ENCODE measurements around the gene TAF12.
"Not testable (repeated sequence)": the region's sequence is repeated elsewhere in the genome, so short reads cannot be mapped to it uniquely, and the experiment has no call there.

GRCh38 chr1:28691627-28692026, 48.8 kb upstream of the TAF12 start:
- TF ChIP-seq, protein P1, sequence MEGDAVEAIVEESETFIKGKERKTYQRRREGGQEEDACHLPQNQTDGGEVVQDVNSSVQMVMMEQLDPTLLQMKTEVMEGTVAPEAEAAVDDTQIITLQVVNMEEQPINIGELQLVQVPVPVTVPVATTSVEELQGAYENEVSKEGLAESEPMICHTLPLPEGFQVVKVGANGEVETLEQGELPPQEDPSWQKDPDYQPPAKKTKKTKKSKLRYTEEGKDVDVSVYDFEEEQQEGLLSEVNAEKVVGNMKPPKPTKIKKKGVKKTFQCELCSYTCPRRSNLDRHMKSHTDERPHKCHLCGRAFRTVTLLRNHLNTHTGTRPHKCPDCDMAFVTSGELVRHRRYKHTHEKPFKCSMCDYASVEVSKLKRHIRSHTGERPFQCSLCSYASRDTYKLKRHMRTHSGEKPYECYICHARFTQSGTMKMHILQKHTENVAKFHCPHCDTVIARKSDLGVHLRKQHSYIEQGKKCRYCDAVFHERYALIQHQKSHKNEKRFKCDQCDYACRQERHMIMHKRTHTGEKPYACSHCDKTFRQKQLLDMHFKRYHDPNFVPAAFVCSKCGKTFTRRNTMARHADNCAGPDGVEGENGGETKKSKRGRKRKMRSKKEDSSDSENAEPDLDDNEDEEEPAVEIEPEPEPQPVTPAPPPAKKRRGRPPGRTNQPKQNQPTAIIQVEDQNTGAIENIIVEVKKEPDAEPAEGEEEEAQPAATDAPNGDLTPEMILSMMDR (IDR thresholded peaks at IDR 0.05; ENCODE audit: low read length) = not testable (repeated sequence)
- not testable (repeated sequence) for TF ChIP-seq EZH2 (IDR thresholded peaks at IDR 0.05; ENCODE audit: borderline replicate concordance, low read length)
